Trophoblast cell (in vitro differentiated cells and primary cell): ENCODE results near the gene TOLLIP.

Experiments
- DNase-seq, 2 donors: peaks; one replicate each; pipeline ENCODE4 v3.0.0-alpha.2; 2016
- H2AFZ ChIP-seq: 2 replicates; pipeline ENCODE4 v1.6.1; 2013; ENCODE audit warnings: low read length, moderate library complexity, mild to moderate bottlenecking; ENCODE audit not compliant: insufficient read depth, poor library complexity
- H2AK5ac ChIP-seq: 2 replicates; pipeline ENCODE4 v1.6.1; 2013; ENCODE audit warnings: mild to moderate bottlenecking, low read length
- H2BK120ac ChIP-seq: 2 replicates; pipeline ENCODE4 v1.6.1; 2013; ENCODE audit warnings: low read length, mild to moderate bottlenecking, moderate library complexity; ENCODE audit not compliant: insufficient read depth, poor library complexity
- H2BK12ac ChIP-seq: 2 replicates; pipeline ENCODE4 v1.6.1; 2013; ENCODE audit warnings: mild to moderate bottlenecking, low read length, moderate library complexity
- H2BK5ac ChIP-seq: 2 replicates; pipeline ENCODE4 v1.6.1; 2013; ENCODE audit warnings: low read length, low read depth, moderate library complexity, mild to moderate bottlenecking; ENCODE audit not compliant: poor library complexity
- H3K14ac ChIP-seq: 2 replicates; pipeline ENCODE4 v1.6.1; 2013; ENCODE audit warnings: mild to moderate bottlenecking, low read length
- H3K18ac ChIP-seq: 2 replicates; pipeline ENCODE4 v1.6.1; 2013; ENCODE audit warnings: mild to moderate bottlenecking, low read length
- H3K23ac ChIP-seq: 2 replicates; pipeline ENCODE4 v1.6.1; 2013; ENCODE audit warnings: low read length
- H3K27ac ChIP-seq: 2 replicates; pipeline ENCODE4 v1.5.1; 2013; ENCODE audit warnings: low read depth, mild to moderate bottlenecking, inconsistent platforms, low read length, moderate library complexity
- H3K27me3 ChIP-seq: 2 replicates; pipeline ENCODE4 v1.6.1; 2013; ENCODE audit warnings: inconsistent platforms, mild to moderate bottlenecking, low read length, moderate library complexity; ENCODE audit not compliant: insufficient read depth
- H3K36me3 ChIP-seq, 2 experiments: 1 replicate in 1 of 2; 2 replicates in 1 of 2; pipeline ENCODE4 v1.6.1; 2013; ENCODE audit warnings: low read length in 2 of 2, mild to moderate bottlenecking in 2 of 2, moderate library complexity in 1 of 2; ENCODE audit not compliant: insufficient read depth in 2 of 2, control insufficient read depth in 1 of 2
- H3K4ac ChIP-seq: 2 replicates; pipeline ENCODE4 v1.6.1; 2013; ENCODE audit warnings: low read depth, mild to moderate bottlenecking, low read length, moderate library complexity
- H3K4me1 ChIP-seq, 2 experiments: 1 replicate in 1 of 2; 2 replicates in 1 of 2; pipeline ENCODE4 v1.6.1; 2013; ENCODE audit warnings: low read length in 2 of 2, mild to moderate bottlenecking in 2 of 2, moderate library complexity in 1 of 2; ENCODE audit not compliant: insufficient read depth in 2 of 2, control insufficient read depth in 1 of 2
- H3K4me2 ChIP-seq: 2 replicates; pipeline ENCODE4 v1.6.1; 2013; ENCODE audit warnings: inconsistent platforms, mild to moderate bottlenecking, low read length, moderate library complexity
- H3K4me3 ChIP-seq: 2 replicates; pipeline ENCODE4 v1.5.1; 2013; ENCODE audit warnings: mild to moderate bottlenecking, low read depth, low read length, inconsistent platforms
- H3K79me1 ChIP-seq: one replicate; pipeline ENCODE4 v1.6.1; 2013; ENCODE audit warnings: low read length
- H3K79me2 ChIP-seq: 2 replicates; pipeline ENCODE4 v1.6.1; 2013; ENCODE audit warnings: low read length, mild to moderate bottlenecking; ENCODE audit not compliant: control insufficient read depth, insufficient read depth, poor library complexity
- H3K9ac ChIP-seq: 2 replicates; pipeline ENCODE4 v1.6.1; 2013; ENCODE audit warnings: mild to moderate bottlenecking, low read length
- H3K9me3 ChIP-seq: 2 replicates; pipeline ENCODE4 v1.6.1; 2013; ENCODE audit warnings: low read depth, mild to moderate bottlenecking, control low read depth, inconsistent platforms, low read length; ENCODE audit not compliant: insufficient read depth
- H4K12ac ChIP-seq: 2 replicates; pipeline ENCODE4 v1.6.1; 2013; ENCODE audit warnings: low read depth, mild to moderate bottlenecking, low read length, moderate library complexity
- H4K8ac ChIP-seq: 2 replicates; pipeline ENCODE4 v1.6.1; 2013; ENCODE audit warnings: low read depth, mild to moderate bottlenecking, low read length, moderate library complexity
- H4K91ac ChIP-seq: one replicate; pipeline ENCODE4 v1.6.1; 2013; ENCODE audit warnings: low read depth, mild to moderate bottlenecking, low read length, moderate library complexity
- WGBS: extraction: QIAGEN DNeasy Blood & Tissue Kit; methylation state at CpG from one replicate; pipeline ENCODE4 v1.1.7; 2013; ENCODE audit warnings: missing lambda C conversion rate; ENCODE audit not compliant: insufficient read length, insufficient coverage; ENCODE audit errors: extremely low coverage; 5-methylcytosine and 5-hydroxymethylcytosine counted together

Gene TOLLIP

GRCh38 chr11:1278766-1279673, 30.4 kb downstream of the TOLLIP start:
- no peak overlapping the region for H2BK5ac ChIP-seq
- no peak overlapping the region for H3K9ac ChIP-seq
- no peaks in the 10 kb centered on the region for H3K79me1 ChIP-seq
- H4K12ac ChIP-seq: no peak overlapping the region
- H3K4me3 ChIP-seq: no peak overlapping the region
- no peak for DNase-seq
- H3K79me2 ChIP-seq: no peaks in the 10 kb centered on the region
- H2BK12ac ChIP-seq: no peak overlapping the region
- no peak overlapping the region for H3K23ac ChIP-seq
- H3K4me1 ChIP-seq: no peaks in the 10 kb centered on the region
- no peak overlapping the region for H3K18ac ChIP-seq
- WGBS: no CpG with 5 or more reads among the region's 40 CpGs
- H3K4ac ChIP-seq: no peak overlapping the region
- no peak overlapping the region for H3K27ac ChIP-seq
- no peaks in the 10 kb centered on the region for H3K27me3 ChIP-seq
- H4K8ac ChIP-seq: no peak overlapping the region
- H3K14ac ChIP-seq: no peak overlapping the region
- peaks cover 64 to 68% of the 10 kb centered on the region in 2 experiments for H3K36me3 ChIP-seq
- H2AK5ac ChIP-seq: no peak overlapping the region
- H3K9me3 ChIP-seq: peaks cover 3% of the 10 kb centered on the region
- H3K4me2 ChIP-seq: no peak overlapping the region
- H2BK120ac ChIP-seq: no peak overlapping the region
- no peak overlapping the region for H2AFZ ChIP-seq
- no peak overlapping the region for H4K91ac ChIP-seq

- H2BK12ac ChIP-seq: no peak overlapping the region
- no peak overlapping the region for H3K4me3 ChIP-seq
- H2AFZ ChIP-seq: no peak overlapping the region
- peaks cover 1% of the 10 kb centered on the region for H3K9me3 ChIP-seq
- no peak overlapping the region for H2BK5ac ChIP-seq
- no peak overlapping the region for H2BK120ac ChIP-seq
- H3K79me2 ChIP-seq: no peaks in the 10 kb centered on the region
- H3K36me3 ChIP-seq: peaks cover 60% of the 10 kb centered on the region in 2 experiments
- no peak overlapping the region for H3K4ac ChIP-seq
- no peak overlapping the region for H3K27ac ChIP-seq
- H3K27me3 ChIP-seq: no peaks in the 10 kb centered on the region
- no peaks in the 10 kb centered on the region for H3K4me1 ChIP-seq
- no peak for DNase-seq
- no peak overlapping the region for H4K12ac ChIP-seq
- no peak overlapping the region for H4K91ac ChIP-seq
- WGBS: no CpG with 5 or more reads among the region's 27 CpGs
- H3K23ac ChIP-seq: no peak overlapping the region
- no peak overlapping the region for H4K8ac ChIP-seq
- no peak overlapping the region for H2AK5ac ChIP-seq
- H3K9ac ChIP-seq: no peak overlapping the region
- no peak overlapping the region for H3K18ac ChIP-seq
- no peak overlapping the region for H3K4me2 ChIP-seq
- no peak overlapping the region for H3K14ac ChIP-seq
- no peaks in the 10 kb centered on the region for H3K79me1 ChIP-seq
Measured at GRCh38 chr11:1277936-1278512, 31.4 kb downstream of the TOLLIP start.

GRCh38 chr11:1276866-1277615, 32.4 kb downstream of the TOLLIP start:
- Histone ChIP-seq H3K36me3 (peaks cover 58% of the 10 kb centered on the region in 2 experiments), H4K12ac (no peak overlapping the region), H4K91ac (no peak overlapping the region), H2BK120ac (no peak overlapping the region), H3K4ac (no peak overlapping the region), H3K27ac (no peak overlapping the region), H3K9me3 (no peaks in the 10 kb centered on the region), H3K23ac (no peak overlapping the region), H2AFZ (no peak overlapping the region), H3K14ac (no peak overlapping the region), H3K4me2 (no peak overlapping the region), H4K8ac (no peak overlapping the region), H3K79me1 (no peaks in the 10 kb centered on the region), H3K4me1 (no peaks in the 10 kb centered on the region), H3K18ac (no peak overlapping the region), H3K9ac (no peak overlapping the region), H3K79me2 (no peaks in the 10 kb centered on the region), H2BK12ac (no peak overlapping the region), H2BK5ac (no peak overlapping the region), H3K4me3 (no peak overlapping the region), H2AK5ac (no peak overlapping the region), H3K27me3 (no peaks in the 10 kb centered on the region)
- no peak for DNase-seq
- WGBS: no CpG with 5 or more reads among the region's 37 CpGs

GRCh38 chr11:1276041-1276790, 33.2 kb downstream of the TOLLIP start:
- Histone ChIP-seq H3K18ac (no peak overlapping the region), H3K23ac (no peak overlapping the region), H3K79me2 (no peaks in the 10 kb centered on the region), H2BK120ac (no peak overlapping the region), H2AFZ (no peak overlapping the region), H4K8ac (no peak overlapping the region), H3K27me3 (no peaks in the 10 kb centered on the region), H3K14ac (no peak overlapping the region), H4K12ac (no peak overlapping the region), H3K4me2 (no peak overlapping the region), H3K4me3 (no peak overlapping the region), H2BK5ac (no peak overlapping the region), H3K4me1 (no peaks in the 10 kb centered on the region), H3K79me1 (no peaks in the 10 kb centered on the region), H2BK12ac (no peak overlapping the region), H2AK5ac (no peak overlapping the region), H3K4ac (no peak overlapping the region), H3K27ac (no peak overlapping the region), H4K91ac (no peak overlapping the region), H3K9ac (no peak overlapping the region), H3K9me3 (no peaks in the 10 kb centered on the region), H3K36me3 (peaks cover 50 to 52% of the 10 kb centered on the region in 2 experiments)
- no CpG with 5 or more reads among the region's 32 CpGs for WGBS
- DNase-seq: no peak
